B cell (primary cell): Measurements from ENCODE around the gene FEZ2.

ENCODE experiments used
- CTCF ChIP-seq: fragments of 200-600 bp; IDR thresholded peaks from one replicate; pipeline ENCODE4 v1.8.0; 2022; ENCODE audit warnings: antibody characterized with exemption, mild to moderate bottlenecking
- EZH2 ChIP-seq: IDR thresholded peaks from 2 replicates; pipeline ENCODE4 v1.6.1; 2012; ENCODE audit warnings: borderline replicate concordance, low read depth, mild to moderate bottlenecking, moderate library complexity, low read length; ENCODE audit not compliant: insufficient read depth, poor library complexity, severe bottlenecking

- no peak for TF ChIP-seq CTCF
- no peak for TF ChIP-seq EZH2
Measured at GRCh38 chr2:36562973-36563532, 34.9 kb downstream of the FEZ2 start.
